ENCODE measurements around the gene DGUOK. TPM values are rescaled to one million over a fixed set of nuclear protein-coding genes. Genes with fewer than 3 reads are reported as not detected.

Gene DGUOK
- total RNA-seq, 2 experiments from 2014 or later = 96.8 to 97.1 TPM

- H3K4me3 Mint-ChIP-seq = no peak overlapping the region
- no peaks in the 10 kb centered on the region for H3K27me3 Mint-ChIP-seq
- H3K9me3 Mint-ChIP-seq = no peaks in the 10 kb centered on the region
- peaks cover 83% of the 10 kb centered on the region for H3K4me1 Mint-ChIP-seq
- no peak for DNase-seq
- peaks cover 53% of the 10 kb centered on the region for H3K36me3 Mint-ChIP-seq
- H3K27ac Mint-ChIP-seq = peak overlapping the region; percentile 49
These were observed 19.5 kb downstream of the DGUOK start for GRCh38 chr2:73946215-73946614.

- H3K27me3 Mint-ChIP-seq = no peaks in the 10 kb centered on the region
- peaks cover 86% of the 10 kb centered on the region for H3K4me1 Mint-ChIP-seq
- H3K27ac Mint-ChIP-seq = peak overlapping the region; percentile 50
- peaks cover 55% of the 10 kb centered on the region for H3K36me3 Mint-ChIP-seq
- no peak for DNase-seq
- H3K4me3 Mint-ChIP-seq = no peak overlapping the region
- no peaks in the 10 kb centered on the region for H3K9me3 Mint-ChIP-seq
These were observed 20.0 kb downstream of the DGUOK start for GRCh38 chr2:73946666-73947065.

DNA sequence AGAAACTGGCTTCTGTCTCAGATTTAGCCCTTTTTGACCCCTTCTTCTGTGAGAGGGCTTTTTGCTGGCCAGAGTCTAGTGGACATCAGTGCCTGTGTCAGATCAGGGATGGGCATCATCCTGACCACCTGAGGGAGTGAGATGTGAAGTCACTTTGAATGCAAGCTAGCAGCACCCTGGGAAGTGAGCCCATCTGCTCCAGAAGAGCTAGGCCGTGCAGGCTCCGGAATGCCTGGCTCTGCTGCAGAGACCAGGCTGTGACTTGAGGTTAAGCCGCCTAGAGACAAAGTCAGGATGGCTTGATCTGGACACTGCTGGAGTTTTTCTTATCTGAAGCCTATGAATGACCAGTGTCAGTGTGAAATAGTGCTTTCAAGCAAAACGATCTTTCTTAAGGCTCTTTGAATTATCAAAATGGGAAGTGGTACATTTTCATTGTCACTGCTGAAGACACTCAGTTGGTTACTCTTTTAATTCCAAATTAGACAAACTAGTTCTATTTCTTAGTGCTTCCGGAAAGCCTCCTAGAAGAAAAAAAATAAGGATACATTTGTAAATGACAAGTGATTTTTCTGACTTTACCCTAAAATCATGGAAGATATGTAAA lies 20.8 kb downstream of the DGUOK start:
- H3K27me3 Mint-ChIP-seq = no peaks in the 10 kb centered on the region
- no peak for DNase-seq
- H3K4me3 Mint-ChIP-seq = no peak overlapping the region
- no peaks in the 10 kb centered on the region for H3K9me3 Mint-ChIP-seq
- peaks cover 84% of the 10 kb centered on the region for H3K4me1 Mint-ChIP-seq
- peaks cover 61% of the 10 kb centered on the region for H3K36me3 Mint-ChIP-seq
- no peak overlapping the region for H3K27ac Mint-ChIP-seq

- Mint-ChIP-seq H3K36me3 (peaks cover 52% of the 10 kb centered on the region), H3K27ac (no peak overlapping the region), H3K4me3 (no peak overlapping the region), H3K27me3 (no peaks in the 10 kb centered on the region), H3K4me1 (peaks cover 70% of the 10 kb centered on the region), H3K9me3 (no peaks in the 10 kb centered on the region)
- DNase-seq = no peak
These were observed 23.1 kb downstream of the DGUOK start for GRCh38 chr2:73949802-73950201.

DNA sequence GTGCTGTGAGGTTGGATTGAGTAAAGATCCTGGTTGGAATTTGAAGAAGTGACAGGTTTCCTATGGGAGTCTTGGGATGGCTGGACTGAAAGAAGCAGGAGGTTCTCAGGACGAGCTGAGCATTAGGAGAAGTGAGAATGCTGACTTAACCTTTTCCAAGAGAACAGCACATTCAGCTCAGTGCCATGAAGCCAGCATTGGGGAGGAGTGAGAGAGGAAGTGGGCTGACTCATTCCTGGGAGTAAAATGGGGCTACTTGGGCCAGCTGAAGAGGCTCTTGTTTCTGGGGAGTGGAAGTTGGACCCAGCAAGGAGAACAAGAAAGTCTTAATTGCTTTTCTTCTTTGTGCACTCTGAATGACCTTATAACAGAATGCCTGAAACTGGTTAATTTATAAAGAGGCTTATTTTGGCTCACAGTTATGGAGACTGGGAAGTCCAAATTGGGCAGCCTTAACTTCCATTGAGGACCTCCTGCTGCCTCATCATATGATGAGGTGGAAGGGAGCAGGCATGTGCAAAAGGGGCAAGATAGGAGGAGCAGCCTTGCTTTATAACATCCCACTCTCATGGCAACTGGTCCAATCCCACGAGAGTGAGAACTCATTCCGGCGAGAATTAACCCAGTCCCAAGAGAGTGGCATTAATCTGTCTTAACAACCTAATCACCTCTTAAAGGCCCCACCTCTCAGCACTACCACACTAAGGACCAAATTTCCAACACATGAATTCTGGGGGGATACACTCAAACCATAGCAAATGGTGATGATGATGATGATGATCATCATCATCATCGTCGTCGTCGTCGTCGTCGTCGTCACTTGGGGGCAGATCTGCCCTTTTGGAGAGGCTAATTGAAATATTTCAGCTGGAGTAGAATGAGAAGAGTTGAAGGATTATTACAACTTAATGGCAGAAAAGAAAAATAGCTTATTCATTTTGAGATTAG lies 26.1 kb downstream of the DGUOK start:
- peaks cover 55% of the 10 kb centered on the region for H3K36me3 Mint-ChIP-seq
- no peaks in the 10 kb centered on the region for H3K27me3 Mint-ChIP-seq
- no peaks in the 10 kb centered on the region for H3K9me3 Mint-ChIP-seq
- DNase-seq = no peak
- H3K4me3 Mint-ChIP-seq = no peak overlapping the region
- peaks cover 56% of the 10 kb centered on the region for H3K4me1 Mint-ChIP-seq
- H3K27ac Mint-ChIP-seq = peak overlapping the region; percentile 66

DNA sequence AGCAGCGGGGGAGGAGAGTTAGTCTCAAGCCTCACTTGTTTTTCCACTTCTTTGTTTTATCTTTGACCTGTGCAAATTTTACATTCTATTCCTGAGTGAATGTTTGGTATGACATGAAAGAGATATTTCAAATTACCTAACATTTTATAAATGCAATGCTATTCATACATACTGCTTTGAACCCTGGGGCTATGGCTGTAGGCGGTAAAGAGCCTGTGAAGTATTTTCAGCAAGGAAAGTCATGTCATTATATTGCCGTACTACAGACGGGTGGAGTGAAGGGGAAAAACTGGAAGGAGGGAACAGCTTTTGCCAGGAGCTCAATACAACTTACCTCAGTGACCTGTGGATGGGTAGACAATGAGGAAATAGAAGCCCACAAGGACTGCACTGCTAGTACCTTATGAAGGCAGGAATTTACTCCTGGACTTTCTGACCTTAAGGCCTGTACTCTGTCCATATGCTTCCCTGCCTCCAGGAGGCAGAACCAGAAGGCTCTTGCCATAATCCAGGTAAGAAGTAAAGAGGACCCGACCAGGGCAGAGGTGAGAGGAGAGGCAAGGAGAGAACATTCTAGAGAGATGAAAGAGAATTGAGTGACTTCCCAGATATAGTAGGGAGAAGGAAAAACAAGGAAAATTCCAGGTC lies 29.7 kb downstream of the DGUOK start:
- H3K9me3 Mint-ChIP-seq = no peaks in the 10 kb centered on the region
- H3K4me1 Mint-ChIP-seq = peaks cover 26% of the 10 kb centered on the region
- no peaks in the 10 kb centered on the region for H3K27me3 Mint-ChIP-seq
- peak overlapping the region; percentile 13 for H3K27ac Mint-ChIP-seq
- peaks cover 65% of the 10 kb centered on the region for H3K36me3 Mint-ChIP-seq
- H3K4me3 Mint-ChIP-seq = no peak overlapping the region
- no peak for DNase-seq

- H3K9me3 Mint-ChIP-seq = peaks cover 11% of the 10 kb centered on the region
- H3K36me3 Mint-ChIP-seq = peaks cover 48% of the 10 kb centered on the region
- H3K4me1 Mint-ChIP-seq = peaks cover 41% of the 10 kb centered on the region
- no peaks in the 10 kb centered on the region for H3K27me3 Mint-ChIP-seq
- no peak overlapping the region for H3K27ac Mint-ChIP-seq
- H3K4me3 Mint-ChIP-seq = no peak overlapping the region
- DNase-seq = no peak
These were observed 34.6 kb downstream of the DGUOK start for GRCh38 chr2:73961274-73961673.

GRCh38 chr2:73961823-73962615 lies 35.3 kb downstream of the DGUOK start:
- Mint-ChIP-seq H3K27ac (no peak overlapping the region), H3K36me3 (peaks cover 42% of the 10 kb centered on the region), H3K9me3 (peaks cover 11% of the 10 kb centered on the region), H3K27me3 (no peaks in the 10 kb centered on the region), H3K4me3 (no peak overlapping the region), H3K4me1 (peaks cover 35% of the 10 kb centered on the region)
- DNase-seq = no peak

DNA sequence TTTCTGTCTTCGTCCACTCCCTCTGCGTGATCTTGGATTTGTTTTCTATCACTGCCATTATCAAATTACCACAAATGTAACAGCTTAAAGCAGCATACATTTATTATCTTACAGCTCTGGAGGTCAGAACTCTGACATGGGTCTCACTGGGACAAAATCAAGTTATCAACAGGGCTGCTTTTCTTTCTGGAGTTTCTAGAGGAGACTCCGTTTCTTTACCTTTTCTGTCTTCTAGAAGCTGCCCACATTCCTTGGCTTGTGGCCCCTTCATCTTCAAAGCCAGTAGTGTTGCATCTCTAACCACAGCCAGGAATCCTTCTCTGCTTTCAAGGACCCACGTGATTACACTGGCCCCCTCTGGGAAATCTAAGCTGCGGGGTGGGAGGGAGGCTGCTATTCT lies 36.1 kb downstream of the DGUOK start:
- peaks cover 40% of the 10 kb centered on the region for H3K36me3 Mint-ChIP-seq
- DNase-seq = no peak
- H3K9me3 Mint-ChIP-seq = peaks cover 11% of the 10 kb centered on the region
- H3K4me1 Mint-ChIP-seq = peaks cover 32% of the 10 kb centered on the region
- H3K4me3 Mint-ChIP-seq = no peak overlapping the region
- H3K27ac Mint-ChIP-seq = no peak overlapping the region
- no peaks in the 10 kb centered on the region for H3K27me3 Mint-ChIP-seq

DNA sequence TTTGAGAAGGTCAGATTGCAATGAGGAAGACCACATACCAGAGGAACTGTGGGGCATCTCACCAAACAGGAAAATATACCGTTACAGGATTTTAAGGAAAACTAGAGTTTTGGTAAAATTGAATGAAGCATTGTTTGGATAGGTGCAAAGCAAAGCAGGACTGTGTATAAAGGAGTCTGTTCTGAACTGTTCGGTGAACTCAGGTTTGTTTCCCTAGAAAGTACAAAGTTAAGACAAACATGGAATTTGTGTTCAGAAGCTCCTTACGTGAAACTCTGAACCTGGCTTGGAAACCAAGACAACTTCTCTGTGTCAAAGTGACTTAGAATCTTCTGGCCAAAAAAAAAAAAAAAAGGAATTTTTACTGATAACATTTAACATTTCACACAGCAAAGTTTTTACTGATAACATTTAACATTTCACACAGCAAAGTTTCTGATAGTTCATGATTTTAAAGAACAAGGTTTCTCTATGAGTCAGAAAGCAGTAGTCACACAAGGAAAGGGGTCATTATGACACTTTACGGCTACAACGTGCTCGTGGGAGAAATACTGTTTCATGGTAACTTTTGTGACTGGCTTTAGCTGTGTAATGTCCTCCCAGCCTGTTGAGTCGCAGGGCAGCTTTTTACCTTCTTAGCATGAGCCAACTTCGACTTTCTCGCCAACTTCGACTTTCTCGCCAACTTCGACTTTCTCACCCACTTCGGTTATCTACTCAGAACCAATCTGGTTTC lies 36.9 kb downstream of the DGUOK start:
- Mint-ChIP-seq H3K36me3 (peaks cover 32% of the 10 kb centered on the region), H3K4me3 (no peak overlapping the region), H3K9me3 (peaks cover 11% of the 10 kb centered on the region), H3K27ac (peak overlapping the region; percentile 77), H3K4me1 (peaks cover 36% of the 10 kb centered on the region), H3K27me3 (no peaks in the 10 kb centered on the region)
- peak; percentile 35 for DNase-seq

- Mint-ChIP-seq H3K27me3 (no peaks in the 10 kb centered on the region), H3K4me3 (no peak overlapping the region)
- no peak for DNase-seq
These were observed 37.5 kb downstream of the DGUOK start for GRCh38 chr2:73964223-73964622.

DNA sequence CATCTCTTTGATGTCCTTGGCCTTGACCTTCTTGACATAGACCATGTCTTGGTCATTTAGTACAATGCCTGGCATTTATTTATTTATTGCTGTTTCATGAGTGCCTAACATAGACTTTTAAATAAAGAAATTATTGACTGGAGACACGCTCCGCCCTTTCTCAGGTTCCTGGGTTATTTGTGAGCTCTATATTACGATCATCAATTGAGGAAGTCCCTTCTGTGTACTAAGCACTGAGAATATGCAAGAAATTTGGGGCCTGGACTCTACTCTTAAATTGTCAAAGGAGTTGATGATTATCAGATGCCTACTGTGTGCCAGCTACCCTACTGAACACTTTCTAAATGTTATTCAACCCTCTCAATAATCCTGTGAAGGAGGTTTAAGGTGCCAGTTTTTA lies 38.4 kb downstream of the DGUOK start:
- no peak for DNase-seq
- peaks cover 47% of the 10 kb centered on the region for H3K4me1 Mint-ChIP-seq
- peak overlapping the region; percentile 46 for H3K27ac Mint-ChIP-seq
- no peaks in the 10 kb centered on the region for H3K27me3 Mint-ChIP-seq
- peaks cover 18% of the 10 kb centered on the region for H3K36me3 Mint-ChIP-seq
- H3K4me3 Mint-ChIP-seq = no peak overlapping the region
- peaks cover 11% of the 10 kb centered on the region for H3K9me3 Mint-ChIP-seq

More at GRCh38 chr2:73964223-73964622, 37.5 kb downstream of the DGUOK start:
- H3K27ac Mint-ChIP-seq = peak overlapping the region; percentile 77
- peaks cover 25% of the 10 kb centered on the region for H3K36me3 Mint-ChIP-seq
- peaks cover 11% of the 10 kb centered on the region for H3K9me3 Mint-ChIP-seq
- peaks cover 39% of the 10 kb centered on the region for H3K4me1 Mint-ChIP-seq

- no peaks in the 10 kb centered on the region for H3K27me3 Mint-ChIP-seq
- H3K4me3 Mint-ChIP-seq = no peak overlapping the region
- DNase-seq = no peak
- peaks cover 62% of the 10 kb centered on the region for H3K4me1 Mint-ChIP-seq
- no peaks in the 10 kb centered on the region for H3K9me3 Mint-ChIP-seq
- no peak overlapping the region for H3K27ac Mint-ChIP-seq
- H3K36me3 Mint-ChIP-seq = peaks cover 6% of the 10 kb centered on the region
These were observed 41.8 kb downstream of the DGUOK start for GRCh38 chr2:73968357-73968937.

- H3K4me3 Mint-ChIP-seq = no peak overlapping the region
- H3K27me3 Mint-ChIP-seq = no peaks in the 10 kb centered on the region
- no peak for DNase-seq
- H3K27ac Mint-ChIP-seq = no peak overlapping the region
- H3K9me3 Mint-ChIP-seq = no peaks in the 10 kb centered on the region
- peaks cover 6% of the 10 kb centered on the region for H3K36me3 Mint-ChIP-seq
- H3K4me1 Mint-ChIP-seq = peaks cover 54% of the 10 kb centered on the region
These were observed 42.7 kb downstream of the DGUOK start for GRCh38 chr2:73969356-73969755.
